GM20431 (cell line): ENCODE data around the gene RAPGEF5.

Source experiments
- in situ Hi-C: fragments of 300-500 bp; cut with MseI, MboI; formaldehyde crosslinking; loops from one replicate; pipeline ENCODE4 v1.15.0; 2020; ENCODE audit warnings: low sequenced_read_pairs; ENCODE audit not compliant: unreplicated experiment

The RAPGEF5 gene

GRCh38 chr7:22319424-22320403 is 37.2 kb downstream of the RAPGEF5 start:
- in situ Hi-C loops: loop anchor here (25.0 kb wide), 1 partner anchor 168 kb away; no protein-coding TSS in a partner anchor

- in situ Hi-C loops: loop anchor here (25.0 kb wide), 1 partner anchor 169 kb away; no protein-coding TSS in a partner anchor
Measured at GRCh38 chr7:22318376-22318775, 38.6 kb downstream of the RAPGEF5 start.

- in situ Hi-C loops: loop anchor here (25.0 kb wide), 1 partner anchor 170 kb away; no protein-coding TSS in a partner anchor
Measured at GRCh38 chr7:22317632-22318031, 39.3 kb downstream of the RAPGEF5 start.

GRCh38 chr7:22316914-22317313 is 40.0 kb downstream of the RAPGEF5 start:
- in situ Hi-C loops: loop anchor here (25.0 kb wide), 1 partner anchor 170 kb away; no protein-coding TSS in a partner anchor

- in situ Hi-C loops: loop anchor here (25.0 kb wide), 1 partner anchor 179 kb away; no protein-coding TSS in a partner anchor
Measured at GRCh38 chr7:22307816-22308215, 49.1 kb downstream of the RAPGEF5 start.

GRCh38 chr7:22305706-22306105 is 51.2 kb downstream of the RAPGEF5 start:
- in situ Hi-C loops: loop anchor here (25.0 kb wide), 1 partner anchor 182 kb away; no protein-coding TSS in a partner anchor

GRCh38 chr7:22302951-22303423 is 54.0 kb downstream of the RAPGEF5 start:
- in situ Hi-C loops: loop anchor here (25.0 kb wide), 1 partner anchor 184 kb away; no protein-coding TSS in a partner anchor

GRCh38 chr7:22302193-22302592 is 54.8 kb downstream of the RAPGEF5 start:
- in situ Hi-C loops: loop anchor here (25.0 kb wide), 1 partner anchor 185 kb away; no protein-coding TSS in a partner anchor

- in situ Hi-C loops: loop anchor here (25.0 kb wide), 1 partner anchor 186 kb away; no protein-coding TSS in a partner anchor
Measured at GRCh38 chr7:22301790-22302189, 55.2 kb downstream of the RAPGEF5 start.

- in situ Hi-C loops: loop anchor here (25.0 kb wide), 1 partner anchor 186 kb away; no protein-coding TSS in a partner anchor
Measured at GRCh38 chr7:22300839-22301238, 56.1 kb downstream of the RAPGEF5 start.

- in situ Hi-C loops: no loop called here
Measured at GRCh38 chr7:22296916-22297315, 60.0 kb downstream of the RAPGEF5 start.

- in situ Hi-C loops: no loop called here
Measured at GRCh38 chr7:22296265-22296566, 60.7 kb downstream of the RAPGEF5 start.

- in situ Hi-C loops: no loop called here
Measured at GRCh38 chr7:22295402-22296264, 61.3 kb downstream of the RAPGEF5 start.

- in situ Hi-C loops: no loop called here
Measured at GRCh38 chr7:22292531-22292930, 64.4 kb downstream of the RAPGEF5 start.

- in situ Hi-C loops: no loop called here
Measured at GRCh38 chr7:22291977-22292376, 65.0 kb downstream of the RAPGEF5 start.

- in situ Hi-C loops: no loop called here
Measured at GRCh38 chr7:22288202-22288601, 68.8 kb downstream of the RAPGEF5 start.

- in situ Hi-C loops: no loop called here
Measured at GRCh38 chr7:22287412-22287811, 69.5 kb downstream of the RAPGEF5 start.

GRCh38 chr7:22286436-22286835 is 70.5 kb downstream of the RAPGEF5 start:
- in situ Hi-C loops: no loop called here

GRCh38 chr7:22281481-22281880 is 75.5 kb downstream of the RAPGEF5 start:
- in situ Hi-C loops: no loop called here

GRCh38 chr7:22280031-22280430 is 76.9 kb downstream of the RAPGEF5 start:
- in situ Hi-C loops: no loop called here
